Measurements from ENCODE around the gene ZBTB20. TPM values are rescaled to one million over a fixed set of nuclear protein-coding genes. Genes with fewer than 3 reads are reported as not detected.

ZBTB20 gene
- polyA plus RNA-seq, 3 donors, result 1.3 to 3.2 (median 2.0) TPM

DNA sequence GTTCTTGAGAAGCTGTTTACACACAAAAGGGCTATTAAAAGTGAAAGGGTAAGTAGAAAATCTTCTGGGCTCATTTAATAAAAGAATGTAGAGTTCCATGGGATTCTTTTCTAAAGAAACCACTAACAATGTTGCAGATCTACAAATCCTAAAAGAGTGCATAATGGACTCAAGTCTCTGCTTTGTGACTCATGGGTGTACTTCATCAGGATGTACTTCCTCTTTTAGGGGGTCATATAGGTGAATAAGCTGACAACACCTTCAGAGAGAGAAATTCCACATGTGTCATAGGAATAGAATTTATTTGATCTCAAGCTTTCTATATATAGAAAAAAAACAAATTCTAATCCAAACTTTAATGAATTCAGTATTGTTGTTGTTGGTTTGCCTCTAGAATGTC is 497.8 kb downstream of the ZBTB20 start:
- Histone ChIP-seq H3K9ac (ENCODE audit: insufficient read depth, low read length, poor library complexity, severe bottlenecking) (no peak overlapping the region), H3K27ac (ENCODE audit: low read depth in 1 of 2, low read length in 2 of 2) (no peak overlapping the region), H2AFZ (ENCODE audit: insufficient read depth, low read depth, low read length, poor library complexity, severe bottlenecking) (no peak overlapping the region), H4K20me1 (ENCODE audit: insufficient read depth, low read length) (no peaks in the 10 kb centered on the region), H3K4me1 (ENCODE audit: control insufficient read depth in 1 of 2, insufficient read depth in 2 of 2, low read length in 2 of 2) (no peaks in the 10 kb centered on the region), H3K36me3 (replicated peaks in 1 of 2; ENCODE audit: control insufficient read depth in 1 of 2, insufficient read depth in 2 of 2, low read length in 2 of 2) (no peaks in the 10 kb centered on the region), H3K4me3 (replicated peaks in 1 of 3; ENCODE audit: low read depth in 2 of 3, low read length in 3 of 3) (no peak overlapping the region), H3K27me3 (ENCODE audit: control insufficient read depth in 2 of 2, insufficient read depth in 2 of 2, low read length in 2 of 2) (no peaks in the 10 kb centered on the region), H3K4me2 (replicated peaks; ENCODE audit: extremely low read depth, low read length, poor library complexity, severe bottlenecking) (no peak overlapping the region), H3K9me3 (replicated peaks in 1 of 2; ENCODE audit: control insufficient read depth in 1 of 2, insufficient read depth in 1 of 2, low read length in 2 of 2) (no peaks in the 10 kb centered on the region), H3K79me2 (ENCODE audit: insufficient read depth, low read length) (no peaks in the 10 kb centered on the region)
- intact Hi-C loops (cut with micrococcal nuclease), result no loop called here
- Mint-ChIP-seq H3K4me3 (no peak overlapping the region), H3K4me1 (no peaks in the 10 kb centered on the region), H3K27ac (no peak overlapping the region), H3K27me3 (ENCODE audit: low read depth in 3 of 3) (no peaks in the 10 kb centered on the region), H3K9me3 (peaks cover 0 to 1% (median 0%) of the 10 kb centered on the region in 7 donors), H3K36me3 (no peaks in the 10 kb centered on the region)
- peak in 2 of 3 donors; percentile 4 to 8 for DNase-seq
- TF ChIP-seq, protein P1, sequence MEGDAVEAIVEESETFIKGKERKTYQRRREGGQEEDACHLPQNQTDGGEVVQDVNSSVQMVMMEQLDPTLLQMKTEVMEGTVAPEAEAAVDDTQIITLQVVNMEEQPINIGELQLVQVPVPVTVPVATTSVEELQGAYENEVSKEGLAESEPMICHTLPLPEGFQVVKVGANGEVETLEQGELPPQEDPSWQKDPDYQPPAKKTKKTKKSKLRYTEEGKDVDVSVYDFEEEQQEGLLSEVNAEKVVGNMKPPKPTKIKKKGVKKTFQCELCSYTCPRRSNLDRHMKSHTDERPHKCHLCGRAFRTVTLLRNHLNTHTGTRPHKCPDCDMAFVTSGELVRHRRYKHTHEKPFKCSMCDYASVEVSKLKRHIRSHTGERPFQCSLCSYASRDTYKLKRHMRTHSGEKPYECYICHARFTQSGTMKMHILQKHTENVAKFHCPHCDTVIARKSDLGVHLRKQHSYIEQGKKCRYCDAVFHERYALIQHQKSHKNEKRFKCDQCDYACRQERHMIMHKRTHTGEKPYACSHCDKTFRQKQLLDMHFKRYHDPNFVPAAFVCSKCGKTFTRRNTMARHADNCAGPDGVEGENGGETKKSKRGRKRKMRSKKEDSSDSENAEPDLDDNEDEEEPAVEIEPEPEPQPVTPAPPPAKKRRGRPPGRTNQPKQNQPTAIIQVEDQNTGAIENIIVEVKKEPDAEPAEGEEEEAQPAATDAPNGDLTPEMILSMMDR (IDR thresholded peaks at IDR 0.05), result no peak

DNA sequence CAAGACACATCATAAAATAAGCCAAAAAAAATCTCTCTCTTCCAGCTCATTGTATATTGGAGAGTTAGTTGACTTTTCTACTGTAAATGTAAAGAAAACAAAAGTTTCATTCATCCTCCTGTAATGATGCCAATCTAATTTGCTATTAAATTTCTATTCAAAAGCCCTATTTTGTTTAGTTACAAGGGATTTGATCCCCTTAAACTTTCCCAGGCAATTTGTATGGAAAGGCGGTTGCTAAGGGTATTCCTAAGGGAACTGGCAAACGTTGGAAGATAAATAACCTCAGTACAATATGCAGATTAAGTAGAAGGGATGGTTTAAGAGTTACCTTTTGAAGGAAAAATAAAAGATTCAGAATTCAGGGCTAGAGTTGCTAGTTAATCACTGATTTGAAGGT is 500.6 kb downstream of the ZBTB20 start:
- no peak for DNase-seq
- intact Hi-C loops (cut with micrococcal nuclease), result no loop called here
- TF ChIP-seq, protein P1 (IDR thresholded peaks at IDR 0.05), result no peak
- Histone ChIP-seq H3K4me2 (replicated peaks; ENCODE audit: extremely low read depth, low read length, poor library complexity, severe bottlenecking) (no peak overlapping the region), H3K4me3 (replicated peaks in 1 of 3; ENCODE audit: low read depth in 2 of 3, low read length in 3 of 3) (no peak overlapping the region), H2AFZ (ENCODE audit: insufficient read depth, low read depth, low read length, poor library complexity, severe bottlenecking) (no peak overlapping the region), H3K36me3 (replicated peaks in 1 of 2; ENCODE audit: control insufficient read depth in 1 of 2, insufficient read depth in 2 of 2, low read length in 2 of 2) (no peaks in the 10 kb centered on the region), H3K27me3 (ENCODE audit: control insufficient read depth in 2 of 2, insufficient read depth in 2 of 2, low read length in 2 of 2) (no peaks in the 10 kb centered on the region), H3K9me3 (replicated peaks in 1 of 2; ENCODE audit: control insufficient read depth in 1 of 2, insufficient read depth in 1 of 2, low read length in 2 of 2) (no peaks in the 10 kb centered on the region), H3K4me1 (ENCODE audit: control insufficient read depth in 1 of 2, insufficient read depth in 2 of 2, low read length in 2 of 2) (no peaks in the 10 kb centered on the region), H3K27ac (ENCODE audit: low read depth in 1 of 2, low read length in 2 of 2) (no peak overlapping the region), H3K9ac (ENCODE audit: insufficient read depth, low read length, poor library complexity, severe bottlenecking) (no peak overlapping the region), H3K79me2 (ENCODE audit: insufficient read depth, low read length) (no peaks in the 10 kb centered on the region), H4K20me1 (ENCODE audit: insufficient read depth, low read length) (no peaks in the 10 kb centered on the region)
- Mint-ChIP-seq H3K4me1 (no peaks in the 10 kb centered on the region), H3K27me3 (ENCODE audit: low read depth in 3 of 3) (no peaks in the 10 kb centered on the region), H3K36me3 (no peaks in the 10 kb centered on the region), H3K27ac (no peak overlapping the region), H3K9me3 (peaks cover 0 to 1% (median 0%) of the 10 kb centered on the region in 7 donors), H3K4me3 (no peak overlapping the region)
- WGBS (ENCODE audit: insufficient coverage), result no CpG with 5 or more reads among the region's 2 CpGs

Measured in CD14-positive monocyte (primary cell).